Measurements from ENCODE around the gene CACNA1C.

CACNA1C gene

GRCh38 chr12:2644683-2645405 lies 592.1 kb downstream of the CACNA1C start:
- FAIRE-seq: no peak
- DNase-seq (ENCODE audit: insufficient read length, low spot score): no peak
- TF ChIP-seq CTCF (IDR thresholded peaks at IDR 0.05; ENCODE audit: insufficient read depth, missing control alignments): no peak

DNA sequence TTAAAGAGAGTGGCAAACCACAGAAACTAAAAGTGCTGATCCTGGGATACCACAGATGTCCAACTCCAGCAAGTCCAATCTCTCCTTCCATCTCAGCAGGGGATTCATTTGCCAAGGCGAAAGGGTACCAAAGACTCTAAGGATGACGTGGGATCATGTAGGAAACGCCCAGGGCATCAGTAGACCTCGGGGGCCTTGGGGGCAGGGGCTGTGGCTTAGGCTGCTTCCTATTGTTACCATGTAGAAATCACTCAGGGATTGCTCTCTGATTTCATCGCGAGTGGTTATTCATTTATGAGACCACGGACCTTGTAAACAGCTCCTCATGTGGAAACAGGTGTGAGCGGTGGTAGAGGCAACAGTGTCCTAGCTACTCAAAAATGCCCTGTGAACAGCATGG lies 592.7 kb downstream of the CACNA1C start:
- FAIRE-seq: no peak
- no peak for DNase-seq (ENCODE audit: insufficient read length, low spot score)
- TF ChIP-seq CTCF (IDR thresholded peaks at IDR 0.05; ENCODE audit: insufficient read depth, missing control alignments): no peak

DNA sequence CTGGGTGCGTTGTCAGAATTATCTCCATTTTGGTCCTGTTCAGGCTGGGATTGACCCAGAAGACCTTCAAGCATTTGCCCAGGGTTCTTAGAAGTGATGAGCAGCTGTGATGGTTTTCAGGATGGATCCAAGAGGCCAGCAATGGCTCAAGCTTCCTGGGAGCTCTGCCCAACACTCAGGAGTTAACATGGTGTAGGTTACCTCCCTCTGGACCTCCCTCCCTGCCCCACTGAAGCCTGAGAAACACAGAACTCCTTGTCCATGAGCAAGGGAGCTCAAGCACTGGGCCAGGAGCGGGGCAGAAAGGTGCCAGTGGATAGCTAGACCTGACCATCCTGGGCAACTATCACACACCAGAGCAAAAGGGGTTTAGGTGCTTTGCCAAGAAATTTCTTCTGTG lies 593.6 kb downstream of the CACNA1C start:
- FAIRE-seq (no peak), DNase-seq (ENCODE audit: insufficient read length, low spot score) (no peak)
- TF ChIP-seq CTCF (IDR thresholded peaks at IDR 0.05; ENCODE audit: insufficient read depth, missing control alignments): no peak

GRCh38 chr12:2647186-2647585 lies 594.4 kb downstream of the CACNA1C start:
- TF ChIP-seq CTCF (IDR thresholded peaks at IDR 0.05; ENCODE audit: insufficient read depth, missing control alignments): no peak
- FAIRE-seq (no peak), DNase-seq (ENCODE audit: insufficient read length, low spot score) (no peak)

GRCh38 chr12:2648406-2648805 lies 595.6 kb downstream of the CACNA1C start:
- FAIRE-seq: no peak
- no peak for TF ChIP-seq CTCF (IDR thresholded peaks at IDR 0.05; ENCODE audit: insufficient read depth, missing control alignments)
- no peak for DNase-seq (ENCODE audit: insufficient read length, low spot score)

GRCh38 chr12:2649201-2650030 lies 596.6 kb downstream of the CACNA1C start:
- no peak for DNase-seq (ENCODE audit: insufficient read length, low spot score)
- no peak for TF ChIP-seq CTCF (IDR thresholded peaks at IDR 0.05; ENCODE audit: insufficient read depth, missing control alignments)
- FAIRE-seq: no peak

All from D721Med (cell line).